ENCODE measurements around the gene COMT.

DNA sequence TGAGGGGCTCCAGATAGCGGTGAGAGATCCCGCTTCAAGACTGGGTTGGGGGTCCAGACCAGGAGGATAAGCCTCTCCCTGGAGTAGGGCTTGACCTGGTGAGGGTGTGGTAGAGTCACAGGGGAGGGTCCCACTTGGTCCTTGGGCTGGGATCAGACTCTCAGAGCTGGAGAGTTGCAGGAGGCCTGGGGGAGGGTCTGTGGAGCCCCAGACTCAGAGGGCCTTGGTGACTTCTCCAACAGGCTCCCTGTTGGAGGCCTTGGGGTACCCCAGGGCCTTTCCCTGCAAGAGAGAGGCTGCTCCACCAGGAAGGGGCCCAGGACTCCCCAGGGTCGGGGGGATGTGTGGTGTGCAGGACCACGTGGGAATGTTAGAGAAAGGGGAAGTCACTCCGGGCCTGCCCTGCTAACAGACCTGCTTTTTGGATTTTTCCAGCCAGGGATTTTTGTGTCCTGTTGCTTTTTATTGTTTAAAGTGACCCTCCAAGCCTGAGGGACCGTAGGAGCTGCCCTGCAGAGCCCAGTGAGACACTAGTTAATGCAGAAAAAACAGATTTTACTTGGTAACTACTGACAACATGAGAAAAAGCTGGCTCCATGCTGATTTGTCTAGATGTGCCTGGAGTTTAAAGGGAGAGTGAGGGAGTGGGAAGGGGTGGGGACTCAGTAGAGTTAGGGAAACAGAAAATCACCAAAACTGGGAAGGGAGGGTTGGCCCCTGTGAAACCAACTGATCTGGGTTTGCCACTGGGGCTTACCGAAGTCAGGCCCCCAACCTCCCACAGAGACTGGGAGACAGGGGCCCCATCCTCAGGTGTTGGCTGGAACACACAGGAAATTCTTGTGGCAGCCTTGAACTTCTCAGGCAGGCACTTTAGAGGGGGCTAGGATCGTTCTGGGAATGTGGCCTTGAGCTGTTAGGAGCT is 847 bp downstream of the COMT start:
- TF ChIP-seq, protein P1, sequence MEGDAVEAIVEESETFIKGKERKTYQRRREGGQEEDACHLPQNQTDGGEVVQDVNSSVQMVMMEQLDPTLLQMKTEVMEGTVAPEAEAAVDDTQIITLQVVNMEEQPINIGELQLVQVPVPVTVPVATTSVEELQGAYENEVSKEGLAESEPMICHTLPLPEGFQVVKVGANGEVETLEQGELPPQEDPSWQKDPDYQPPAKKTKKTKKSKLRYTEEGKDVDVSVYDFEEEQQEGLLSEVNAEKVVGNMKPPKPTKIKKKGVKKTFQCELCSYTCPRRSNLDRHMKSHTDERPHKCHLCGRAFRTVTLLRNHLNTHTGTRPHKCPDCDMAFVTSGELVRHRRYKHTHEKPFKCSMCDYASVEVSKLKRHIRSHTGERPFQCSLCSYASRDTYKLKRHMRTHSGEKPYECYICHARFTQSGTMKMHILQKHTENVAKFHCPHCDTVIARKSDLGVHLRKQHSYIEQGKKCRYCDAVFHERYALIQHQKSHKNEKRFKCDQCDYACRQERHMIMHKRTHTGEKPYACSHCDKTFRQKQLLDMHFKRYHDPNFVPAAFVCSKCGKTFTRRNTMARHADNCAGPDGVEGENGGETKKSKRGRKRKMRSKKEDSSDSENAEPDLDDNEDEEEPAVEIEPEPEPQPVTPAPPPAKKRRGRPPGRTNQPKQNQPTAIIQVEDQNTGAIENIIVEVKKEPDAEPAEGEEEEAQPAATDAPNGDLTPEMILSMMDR (IDR thresholded peaks at IDR 0.05; ENCODE audit: borderline replicate concordance, extremely low read depth, low read length, poor library complexity, severe bottlenecking): no peak
- TF ChIP-seq EZH2 (IDR thresholded peaks at IDR 0.05; ENCODE audit: borderline replicate concordance, low read depth, low read length, severe bottlenecking): no peak

All from DND-41 (cell line).